GM23338 (cell line): ENCODE data around the gene TAF15. TPM values are rescaled to one million over a fixed set of nuclear protein-coding genes. Genes with fewer than 3 reads are reported as not detected.

Experiments
- ATAC-seq: fragments of 200-7000 bp; cut with Tn5 transposase; 3 replicates; pipeline ENCODE4 v1.9.1; 2020
- DNase-seq: peaks from one replicate; pipeline ENCODE4 v3.0.0-alpha.2; 2015; ENCODE audit warnings: low spot score
- H2AFZ ChIP-seq: fragments of 200-600 bp; sonication (generic); 2 replicates; pipeline ENCODE4 v1.8.0; 2016; ENCODE audit warnings: antibody characterized with exemption, mild to moderate bottlenecking, moderate library complexity
- H3F3A ChIP-seq: fragments of 200-600 bp; sonication (generic); replicated peaks from 2 replicates; pipeline ENCODE4 v1.8.0; 2017; ENCODE audit warnings: antibody characterized with exemption, mixed run types, low read depth
- H3K27ac ChIP-seq: fragments of 200-600 bp; sonication (generic); 2 replicates; pipeline ENCODE4 v1.6.1; 2016; ENCODE audit warnings: low read depth
- H3K27me3 ChIP-seq: fragments of 200-600 bp; sonication (generic); 2 replicates; pipeline ENCODE4 v1.8.0; 2016; ENCODE audit warnings: mild to moderate bottlenecking, mixed run types, moderate library complexity; ENCODE audit not compliant: insufficient read depth
- H3K36me3 ChIP-seq: fragments of 200-600 bp; sonication (generic); 2 replicates; pipeline ENCODE4 v1.8.0; 2016; ENCODE audit warnings: mild to moderate bottlenecking; ENCODE audit not compliant: insufficient read depth
- H3K4me1 ChIP-seq: fragments of 200-600 bp; sonication (generic); 2 replicates; pipeline ENCODE4 v1.8.0; 2016; ENCODE audit warnings: mild to moderate bottlenecking, moderate library complexity; ENCODE audit not compliant: insufficient read depth
- H3K4me2 ChIP-seq: fragments of 200-600 bp; sonication (generic); 2 replicates; pipeline ENCODE4 v1.7.1; 2017; ENCODE audit warnings: mixed run types
- H3K4me3 ChIP-seq: fragments of 200-600 bp; sonication (generic); 2 replicates; pipeline ENCODE4 v1.6.1; 2016; ENCODE audit warnings: mixed run types
- H3K79me2 ChIP-seq: fragments of 200-600 bp; sonication (generic); replicated peaks from 2 replicates; pipeline ENCODE4 v1.8.0; 2017; ENCODE audit warnings: mild to moderate bottlenecking; ENCODE audit not compliant: insufficient read depth
- H3K9me2 ChIP-seq: fragments of 200-600 bp; sonication (generic); 2 replicates; pipeline ENCODE4 v1.8.0; 2017; ENCODE audit not compliant: insufficient read depth
- H4K20me1 ChIP-seq: fragments of 200-600 bp; sonication (generic); replicated peaks from 2 replicates; pipeline ENCODE4 v1.8.0; 2017; ENCODE audit warnings: mild to moderate bottlenecking; ENCODE audit not compliant: insufficient read depth
- H3K27ac Mint-ChIP-seq: 2 replicates; pipeline ENCODE4 v1.8.0; 2020; ENCODE audit warnings: inconsistent platforms, mild to moderate bottlenecking, moderate library complexity, mixed read lengths
- H3K27me3 Mint-ChIP-seq: 3 replicates; pipeline ENCODE4 v1.8.0; 2022; ENCODE audit warnings: low read depth, mild to moderate bottlenecking, moderate library complexity, mixed read lengths, inconsistent platforms; ENCODE audit not compliant: insufficient read depth, poor library complexity
- H3K36me3 Mint-ChIP-seq: 3 replicates; pipeline ENCODE4 v1.8.0; 2021; ENCODE audit warnings: low read depth, mild to moderate bottlenecking, inconsistent platforms, moderate library complexity, mixed read lengths
- H3K4me1 Mint-ChIP-seq: 3 replicates; pipeline ENCODE4 v1.8.0; 2020; ENCODE audit warnings: mild to moderate bottlenecking, inconsistent platforms, mixed read lengths
- H3K4me3 Mint-ChIP-seq: 3 replicates; pipeline ENCODE4 v1.8.0; 2021; ENCODE audit warnings: moderate library complexity, mild to moderate bottlenecking, inconsistent platforms, mixed read lengths
- H3K9me3 Mint-ChIP-seq: 3 replicates; pipeline ENCODE4 v1.8.0; 2020; ENCODE audit warnings: moderate library complexity, mild to moderate bottlenecking, inconsistent platforms, mixed read lengths
- CREB1 ChIP-seq: fragments of 250-450 bp; sonication (Bioruptor Pico); IDR thresholded peaks from 2 replicates; pipeline ENCODE4 v1.5.0; 2020; ENCODE audit warnings: low read depth, mild to moderate bottlenecking, moderate library complexity
- CTCF ChIP-seq, 2 experiments: fragments of 200-600 bp in 1 of 2; sonication (generic) in 1 of 2; conservative IDR thresholded peaks; 2 replicates each; pipeline versions ENCODE4 v1.5.1 to v1.6.1; 2016 to 2017; ENCODE audit warnings: antibody characterized with exemption in 2 of 2, low read depth in 2 of 2, mild to moderate bottlenecking in 2 of 2, moderate library complexity in 1 of 2
- EZH2 ChIP-seq: fragments of 200-600 bp; sonication (generic); IDR thresholded peaks from one replicate; pipeline ENCODE4 v1.8.0; 2017; ENCODE audit warnings: antibody characterized with exemption, mild to moderate bottlenecking, low read depth; ENCODE audit not compliant: unreplicated experiment
- EZH2phosphoT487 ChIP-seq: fragments of 200-600 bp; sonication (generic); IDR thresholded peaks from one replicate; pipeline ENCODE4 v1.8.1; 2018; ENCODE audit warnings: antibody characterized with exemption; ENCODE audit not compliant: unreplicated experiment
- JUNB ChIP-seq: IDR thresholded peaks from one replicate; pipeline ENCODE4 v1.6.1; 2016; ENCODE audit warnings: antibody characterized with exemption; ENCODE audit not compliant: unreplicated experiment
- NANOG ChIP-seq: IDR thresholded peaks from 2 replicates; pipeline ENCODE4 v1.6.1; 2016; ENCODE audit warnings: antibody characterized with exemption, borderline replicate concordance
- STAT1 ChIP-seq: IDR thresholded peaks from one replicate; pipeline ENCODE4 v1.6.1; 2016; ENCODE audit warnings: antibody characterized with exemption; ENCODE audit not compliant: unreplicated experiment
- ZNF331 ChIP-seq: fragments of 250-450 bp; sonication (Bioruptor Pico); IDR thresholded peaks from 2 replicates; pipeline ENCODE4 v1.5.0; 2020; ENCODE audit warnings: low read depth, mild to moderate bottlenecking, moderate library complexity
- ZNF462 ChIP-seq: fragments of 250-450 bp; sonication (Bioruptor Pico); IDR thresholded peaks from 2 replicates; pipeline ENCODE4 v1.5.0; 2020; ENCODE audit warnings: mild to moderate bottlenecking, moderate library complexity
- polyA plus RNA-seq: library from polyadenylated mRNA; unstranded; fragments of >200 nt; fragmentation: Nextera tagmentation; extraction: Ambion mirVana; gene quantifications from 2 replicates; pipeline ENCODE4 v1.2.1, GENCODE V29; 2016
- total RNA-seq: library from RNA; depleted of rRNA; stranded (reverse); fragments of >200 nt; shearing (Covaris generic); gene quantifications from 2 replicates; pipeline ENCODE4 v1.2.3, GENCODE V29; 2014

The TAF15 gene
- total and polyA plus RNA-seq, 2 experiments from 2014 or later, result 33.8 to 109 TPM

GRCh38 chr17:35879773-35880654, 70.7 kb downstream of the TAF15 start, which contains the start of gene CCL5:
CCL5 (minus strand) TSS chr17:35880360.
- no peak within 1 kb of the TSS for H3K27ac ChIP-seq
- no peaks in the 10 kb centered on the region for H3K36me3 Mint-ChIP-seq
- H3K79me2 ChIP-seq, result no peaks in the 10 kb centered on the region
- no peak within 1 kb of the TSS for H3K4me2 ChIP-seq
- no peaks in the 10 kb centered on the region for H3K9me3 Mint-ChIP-seq
- no peak for ATAC-seq
- H3K27ac Mint-ChIP-seq, result no peak within 1 kb of the TSS
- no peaks in the 10 kb centered on the region for H3K4me1 ChIP-seq
- peaks cover 6% of the 10 kb centered on the region; the same call in 2 of the 3 replicates for H3K4me1 Mint-ChIP-seq
- no peak within 1 kb of the TSS for H3K4me3 ChIP-seq
- H3K36me3 ChIP-seq, result no peaks in the 10 kb centered on the region
- H3K4me3 Mint-ChIP-seq, result no peak within 1 kb of the TSS
- H3K27me3 ChIP-seq, result no peaks in the 10 kb centered on the region
- H2AFZ ChIP-seq, result no peak within 1 kb of the TSS
- no peaks in the 10 kb centered on the region for H3F3A ChIP-seq
- TF ChIP-seq EZH2 (no peak), ZNF331 (no peak), ZNF462 (CRISPR knock-in tag) (no peak), JUNB (no peak), STAT1 (no peak), NANOG (no peak), CREB1 (CRISPR knock-in tag) (no peak), CTCF (conservative IDR thresholded peaks at IDR 0.05; ENCODE audit: low read depth in 2 of 2) (no peak), EZH2phosphoT487 (no peak)
- peaks cover 2% of the 10 kb centered on the region for H3K27me3 Mint-ChIP-seq
- H4K20me1 ChIP-seq, result no peaks in the 10 kb centered on the region
- no peaks in the 10 kb centered on the region for H3K9me2 ChIP-seq
- no peak for DNase-seq
